ENCODE results near the gene NPBWR2.

- TF ChIP-seq POLR2AphosphoS5 (IDR thresholded peaks at IDR 0.05; ENCODE audit: low read depth, low read length): no peak
- no peak for TF ChIP-seq CTCF (IDR thresholded peaks at IDR 0.05)
- no peak for TF ChIP-seq SIN3A (IDR thresholded peaks at IDR 0.05; ENCODE audit: borderline replicate concordance, insufficient read depth, low read depth, low read length)
These were observed 48.1 kb upstream of the NPBWR2 start for GRCh38 chr20:64155258-64156135.
